Sigmoid colon (tissue), 3 donors: ENCODE measurements around the gene SNAI3.

Experiments
- POLR2A ChIP-seq, 2 donors: fragments of 450-650 bp; IDR thresholded peaks; one replicate each; pipeline ENCODE4 v1.6.1; 2016; ENCODE audit warnings: antibody characterized with exemption in 2 of 2, mild to moderate bottlenecking in 2 of 2, moderate library complexity in 2 of 2
- TF ChIP-seq, protein P1 (sequence below), 4 experiments: fragments of 450-650 bp in 3 of 4; fragments of 200-600 bp in 1 of 4; IDR thresholded peaks; one replicate each; pipeline ENCODE4 v1.5.1; 2016 to 2019; ENCODE audit warnings: antibody characterized with exemption in 4 of 4, mild to moderate bottlenecking in 3 of 4, moderate library complexity in 2 of 4

- TF ChIP-seq, protein P1, sequence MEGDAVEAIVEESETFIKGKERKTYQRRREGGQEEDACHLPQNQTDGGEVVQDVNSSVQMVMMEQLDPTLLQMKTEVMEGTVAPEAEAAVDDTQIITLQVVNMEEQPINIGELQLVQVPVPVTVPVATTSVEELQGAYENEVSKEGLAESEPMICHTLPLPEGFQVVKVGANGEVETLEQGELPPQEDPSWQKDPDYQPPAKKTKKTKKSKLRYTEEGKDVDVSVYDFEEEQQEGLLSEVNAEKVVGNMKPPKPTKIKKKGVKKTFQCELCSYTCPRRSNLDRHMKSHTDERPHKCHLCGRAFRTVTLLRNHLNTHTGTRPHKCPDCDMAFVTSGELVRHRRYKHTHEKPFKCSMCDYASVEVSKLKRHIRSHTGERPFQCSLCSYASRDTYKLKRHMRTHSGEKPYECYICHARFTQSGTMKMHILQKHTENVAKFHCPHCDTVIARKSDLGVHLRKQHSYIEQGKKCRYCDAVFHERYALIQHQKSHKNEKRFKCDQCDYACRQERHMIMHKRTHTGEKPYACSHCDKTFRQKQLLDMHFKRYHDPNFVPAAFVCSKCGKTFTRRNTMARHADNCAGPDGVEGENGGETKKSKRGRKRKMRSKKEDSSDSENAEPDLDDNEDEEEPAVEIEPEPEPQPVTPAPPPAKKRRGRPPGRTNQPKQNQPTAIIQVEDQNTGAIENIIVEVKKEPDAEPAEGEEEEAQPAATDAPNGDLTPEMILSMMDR (IDR thresholded peaks at IDR 0.05), result no peak
- no peak for TF ChIP-seq POLR2A (IDR thresholded peaks at IDR 0.05)
Observed at GRCh38 chr16:88665570-88665969, 20.7 kb downstream of the SNAI3 start.
